Left cardiac atrium (tissue), 4 donors: ENCODE results near the gene KCNT1. TPM values are rescaled to one million over a fixed set of nuclear protein-coding genes. Genes with fewer than 3 reads are reported as not detected.

Experiments
- ATAC-seq, 2 donors: fragments of 200-7000 bp; cut with Tn5 transposase; one replicate each; pipeline ENCODE4 v1.9.1; 2020; ENCODE audit warnings: mild to moderate bottlenecking in 2 of 2, moderate library complexity in 2 of 2
- DNase-seq: peaks from one replicate; pipeline ENCODE4 v3.0.0-alpha.2; 2020
- intact Hi-C, 2 donors: fragments of 100-400 bp; cut with DNase I; formaldehyde crosslinking; loops; one replicate each; pipeline versions ENCODE4 v1.14.1 to v1.15.1; 2022 to 2023
- total RNA-seq, 2 donors: library from RNA; stranded (reverse); fragmentation: NEBNext Ultra II Directional; extraction: Animal tissue kit (Norgen Biotek cat#: 25700); gene quantifications; one replicate each; pipeline ENCODE4 v1.2.1, GENCODE V29; 2021
- donor health status: DM: no; HTN: yes; CAD: no.
- donor health status: DM: no; HTN: yes; CAD: no; lungs with severe emphysema.
- donor health status: DM: yes; HTN: yes; CAD: no.
- donor health status: Dilated cardiomyopathy.

Gene KCNT1
- total RNA-seq, 2 donors from 2014 or later, result 0.24 to 1.2 TPM

- no peak for DNase-seq
- no peak for ATAC-seq
- intact Hi-C loops, result no loop called here
Observed at GRCh38 chr9:135772702-135773493, 70.9 kb downstream of the KCNT1 start.

- intact Hi-C loops, result no loop called here
- ATAC-seq (no peak), DNase-seq (no peak)
Observed at GRCh38 chr9:135773530-135774238, 71.7 kb downstream of the KCNT1 start.

- DNase-seq (no peak), ATAC-seq (no peak)
- intact Hi-C loops, result no loop called here
Observed at GRCh38 chr9:135774239-135774747, 72.3 kb downstream of the KCNT1 start.

GRCh38 chr9:135774794-135775525 is 73.0 kb downstream of the KCNT1 start:
- intact Hi-C loops, result no loop called here
- DNase-seq (no peak), ATAC-seq (no peak)

- DNase-seq (no peak), ATAC-seq (no peak)
- intact Hi-C loops, result no loop called here
Observed at GRCh38 chr9:135775911-135776310, 73.9 kb downstream of the KCNT1 start.

GRCh38 chr9:135776893-135777622 is 75.1 kb downstream of the KCNT1 start:
- ATAC-seq, result no peak
- DNase-seq, result no peak
- intact Hi-C loops, result no loop called here

- no peak for ATAC-seq
- no peak for DNase-seq
- intact Hi-C loops, result no loop called here
Observed at GRCh38 chr9:135777623-135778177, 75.7 kb downstream of the KCNT1 start.

GRCh38 chr9:135778421-135778820 is 76.4 kb downstream of the KCNT1 start:
- ATAC-seq (no peak), DNase-seq (no peak)
- intact Hi-C loops, result no loop called here

GRCh38 chr9:135779571-135779970 is 77.6 kb downstream of the KCNT1 start:
- no peak for ATAC-seq
- intact Hi-C loops, result no loop called here

GRCh38 chr9:135780086-135780485 is 78.1 kb downstream of the KCNT1 start:
- ATAC-seq, result no peak
- intact Hi-C loops, result no loop called here

More at GRCh38 chr9:135779571-135779970, 77.6 kb downstream of the KCNT1 start:
- DNase-seq, result no peak

GRCh38 chr9:135780626-135781025 is 78.6 kb downstream of the KCNT1 start:
- DNase-seq (no peak), ATAC-seq (no peak)
- intact Hi-C loops, result no loop called here

More at GRCh38 chr9:135780086-135780485, 78.1 kb downstream of the KCNT1 start:
- DNase-seq, result no peak

- ATAC-seq (no peak), DNase-seq (no peak)
- intact Hi-C loops, result no loop called here
Observed at GRCh38 chr9:135782946-135783345, 81.0 kb downstream of the KCNT1 start.

GRCh38 chr9:135783540-135784245 is 81.7 kb downstream of the KCNT1 start:
- intact Hi-C loops, result no loop called here
- no peak for DNase-seq
- ATAC-seq, result no peak

GRCh38 chr9:135785013-135785575 is 83.1 kb downstream of the KCNT1 start:
- ATAC-seq (no peak), DNase-seq (no peak)
- intact Hi-C loops, result no loop called here

GRCh38 chr9:135786146-135786690 is 84.2 kb downstream of the KCNT1 start:
- DNase-seq (no peak), ATAC-seq (no peak)
- intact Hi-C loops, result no loop called here

GRCh38 chr9:135787317-135787716 is 85.3 kb downstream of the KCNT1 start:
- DNase-seq (no peak), ATAC-seq (no peak)
- intact Hi-C loops, result no loop called here

GRCh38 chr9:135787776-135788575 is 86.0 kb downstream of the KCNT1 start:
- intact Hi-C loops, result no loop called here
- ATAC-seq, result no peak
- no peak for DNase-seq
